ENCODE results near the gene KRTAP3-2. TPM values are rescaled to one million over a fixed set of nuclear protein-coding genes. Genes with fewer than 3 reads are reported as not detected.

KRTAP3-2 gene
- total RNA-seq, 3 donors from 2014 or later: not detected

DNA sequence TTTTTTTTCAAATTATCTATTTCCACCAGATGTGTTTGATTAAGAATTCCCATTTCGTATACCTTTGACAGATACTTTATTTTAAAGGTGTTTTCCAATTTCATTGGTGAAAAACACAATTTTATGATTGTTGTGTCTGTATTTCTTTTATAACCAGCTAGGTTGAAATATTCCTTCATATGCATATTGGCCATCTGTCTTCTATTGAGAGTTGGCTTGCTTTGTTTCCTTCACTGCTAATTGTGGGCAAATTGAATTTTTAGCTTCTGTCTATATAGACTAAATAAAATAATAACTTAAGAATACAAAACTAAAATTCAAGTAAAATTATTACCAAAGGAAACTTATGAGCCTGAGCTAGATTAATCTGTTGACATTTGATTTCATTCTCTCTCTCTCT is 4.6 kb downstream of the KRTAP3-2 start:
- no peak for TF ChIP-seq CTCF (IDR thresholded peaks at IDR 0.05)
- no peaks in the 10 kb centered on the region for H3K4me1 ChIP-seq (ENCODE audit: low read depth)
- intact Hi-C loops (cut with DNase I, micrococcal nuclease): no loop called here
- H3K9me3 ChIP-seq: no peaks in the 10 kb centered on the region
- no peaks in the 10 kb centered on the region for H3K36me3 ChIP-seq (ENCODE audit: low read depth)
- no peak for DNase-seq
- H3K4me3 ChIP-seq: no peak overlapping the region
- no peak for ATAC-seq

DNA sequence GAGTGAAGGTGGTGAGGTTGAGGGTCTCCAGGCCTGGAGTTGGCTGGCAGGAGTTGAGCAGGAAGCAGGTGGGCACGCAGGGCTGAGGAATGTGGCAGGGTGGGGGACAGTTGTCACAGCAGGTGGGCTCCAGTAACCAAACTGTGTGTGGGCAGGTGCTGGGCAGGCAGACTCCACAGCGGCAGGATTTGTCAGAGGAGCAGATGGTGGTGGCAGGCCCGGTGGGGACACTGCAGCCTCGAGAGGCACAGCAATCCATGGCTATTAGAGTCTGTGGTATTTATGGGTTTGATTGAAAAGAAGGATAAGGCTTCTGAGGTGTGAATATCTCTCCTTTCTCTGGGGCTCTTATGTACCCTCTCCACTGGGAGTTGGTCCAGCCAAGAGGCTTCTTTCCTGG is 5.9 kb downstream of the KRTAP3-2 start, which contains the start of gene KRTAP3-3:
Gene KRTAP3-3, minus strand, starts transcription at position 326 of the 400 bp plus-strand sequence. Its CDS starts 67 bp downstream, at position 259.
- H3K9me3 ChIP-seq: no peaks in the 10 kb centered on the region
- ATAC-seq (no peak), DNase-seq (no peak)
- no peaks in the 10 kb centered on the region for H3K36me3 ChIP-seq (ENCODE audit: low read depth)
- intact Hi-C loops (cut with DNase I, micrococcal nuclease): no loop called here
- no peak within 1 kb of the TSS for H3K4me3 ChIP-seq
- no peak for TF ChIP-seq CTCF (IDR thresholded peaks at IDR 0.05)
- no peaks in the 10 kb centered on the region for H3K4me1 ChIP-seq (ENCODE audit: low read depth)

- Histone ChIP-seq H3K4me1 (ENCODE audit: low read depth) (no peaks in the 10 kb centered on the region), H3K36me3 (ENCODE audit: low read depth) (no peaks in the 10 kb centered on the region), H3K4me3 (no peak overlapping the region), H3K9me3 (no peaks in the 10 kb centered on the region)
- DNase-seq: no peak
- intact Hi-C loops (cut with DNase I, micrococcal nuclease): no loop called here
- ATAC-seq: no peak
- TF ChIP-seq CTCF (IDR thresholded peaks at IDR 0.05): no peak
Measured at GRCh38 chr17:40993084-40993483, 6.6 kb downstream of the KRTAP3-2 start.

DNA sequence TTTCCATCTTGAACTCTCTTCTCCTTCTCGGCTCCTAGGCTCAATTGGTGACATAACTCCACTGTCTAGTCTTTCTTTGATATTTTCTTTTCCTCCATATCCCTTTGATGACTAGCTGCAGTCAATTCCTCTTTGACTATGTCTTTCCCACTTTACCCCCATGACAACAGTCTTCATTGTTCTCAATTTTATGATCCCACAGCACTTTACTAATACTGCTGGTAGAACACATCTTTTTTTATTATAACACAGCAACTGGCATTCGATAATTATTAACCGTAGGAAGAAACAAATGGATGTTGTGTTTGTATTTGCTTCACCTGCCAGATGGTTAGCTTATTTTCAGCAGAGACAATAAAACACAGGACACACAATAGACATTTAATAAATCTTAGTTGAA is 7.0 kb downstream of the KRTAP3-2 start:
- H3K9me3 ChIP-seq: no peaks in the 10 kb centered on the region
- TF ChIP-seq CTCF (IDR thresholded peaks at IDR 0.05): no peak
- DNase-seq (no peak), ATAC-seq (peak; percentile 62)
- intact Hi-C loops (cut with DNase I, micrococcal nuclease): no loop called here
- no peaks in the 10 kb centered on the region for H3K36me3 ChIP-seq (ENCODE audit: low read depth)
- H3K4me1 ChIP-seq (ENCODE audit: low read depth): no peaks in the 10 kb centered on the region
- no peak overlapping the region for H3K4me3 ChIP-seq

- TF ChIP-seq CTCF (IDR thresholded peaks at IDR 0.05): no peak
- no peaks in the 10 kb centered on the region for H3K36me3 ChIP-seq (ENCODE audit: low read depth)
- H3K4me3 ChIP-seq: no peak overlapping the region
- DNase-seq (no peak), ATAC-seq (no peak)
- H3K9me3 ChIP-seq: no peaks in the 10 kb centered on the region
- intact Hi-C loops (cut with DNase I, micrococcal nuclease): no loop called here
- no peaks in the 10 kb centered on the region for H3K4me1 ChIP-seq (ENCODE audit: low read depth)
Measured at GRCh38 chr17:40986920-40987319, 12.8 kb downstream of the KRTAP3-2 start.

GRCh38 chr17:40984226-40984625 is 15.5 kb downstream of the KRTAP3-2 start, which contains the start of gene KRT40:
Gene KRT40 (minus strand): TSS chr17:40984326. CDS start chr17:40984273, 53 bp downstream.
- TF ChIP-seq CTCF (IDR thresholded peaks at IDR 0.05): no peak
- no peak for DNase-seq
- H3K9me3 ChIP-seq: no peaks in the 10 kb centered on the region
- no peak within 1 kb of the TSS for H3K4me3 ChIP-seq
- H3K4me1 ChIP-seq (ENCODE audit: low read depth): no peaks in the 10 kb centered on the region
- ATAC-seq: no peak
- intact Hi-C loops (cut with DNase I, micrococcal nuclease): no loop called here
- H3K36me3 ChIP-seq (ENCODE audit: low read depth): no peaks in the 10 kb centered on the region

All from mucosa of descending colon (tissue), 3 donors.